HepG2 (cell line): Measurements from ENCODE around the gene PLOD3. TPM values are rescaled to one million over a fixed set of nuclear protein-coding genes. Genes with fewer than 3 reads are reported as not detected.
"Not testable (repeated sequence)": the region's sequence is repeated elsewhere in the genome, so short reads cannot be mapped to it uniquely, and the experiment has no call there.

Experiments used
- ATAC-seq: fragments of 200-7000 bp; cut with Tn5 transposase; 3 replicates; pipeline ENCODE4 v1.9.1; 2020; ENCODE audit warnings: mild to moderate bottlenecking, moderate library complexity
- BruUV-seq: library from RNA; stranded (reverse); fragments of 400-500 nt; replicated peaks from 2 replicates; lab custom pipeline; 2021; lab: Mats Ljungman, UMichigan
- CTCF ChIA-PET: fragments of 300-600 bp; formaldehyde crosslinking; extraction: SDS; loops from one replicate; lab custom pipeline; 2021; ENCODE audit warnings: low total read pairs, inconsistent platforms, low intra/inter-chr PET ratio; lab: Yijun Ruan, JAX
- POLR2A ChIA-PET: fragments of 350-600 bp; sonication (Branson Sonifier 250); formaldehyde crosslinking; loops from one replicate; lab custom pipeline; 2020; ENCODE audit warnings: antibody characterized with exemption, inconsistent platforms; lab: Yijun Ruan, JAX
- DNase-seq: peaks from one replicate; pipeline ENCODE4 v3.0.0-alpha.2; 2015; ENCODE audit warnings: low spot score
- FAIRE-seq: peaks from 3 replicates; lab custom pipeline; 2011; peaks lifted over from hg19 to GRCh38; lab: Jason Lieb, UNC
- H2AFZ ChIP-seq: one replicate; pipeline ENCODE4 v1.6.1; 2011; ENCODE audit warnings: low read length, inconsistent platforms
- H3K27ac ChIP-seq: fragments of 300-600 bp; 3 replicates; pipeline ENCODE4 v1.8.0; 2011; ENCODE audit warnings: mixed run types, mild to moderate bottlenecking, mixed read lengths, low read length, inconsistent platforms; ENCODE audit not compliant: insufficient read depth; ENCODE audit errors: extremely low read length
- H3K27me3 ChIP-seq, 2 experiments: fragments of 200-600 bp in 1 of 2; 2 replicates in 1 of 2; 3 replicates in 1 of 2; pipeline versions ENCODE4 v1.6.0 to v1.8.0; 2011; ENCODE audit warnings: low read length in 2 of 2, mild to moderate bottlenecking in 2 of 2, moderate library complexity in 2 of 2, inconsistent platforms in 1 of 2; ENCODE audit not compliant: insufficient read depth in 2 of 2, control insufficient read depth in 1 of 2
- H3K36me3 ChIP-seq, 2 experiments: fragments of 200-600 bp in 1 of 2; replicated peaks in 1 of 2; 2 replicates in 1 of 2; 3 replicates in 1 of 2; pipeline versions ENCODE4 v1.5.1 to v1.8.0; 2011; ENCODE audit warnings: low read length in 2 of 2, inconsistent platforms in 1 of 2; ENCODE audit not compliant: insufficient read depth in 2 of 2, control insufficient read depth in 1 of 2
- H3K4me1 ChIP-seq: 2 replicates; pipeline ENCODE4 v1.5.1; 2012; ENCODE audit warnings: low read length, inconsistent platforms; ENCODE audit not compliant: insufficient read depth
- H3K4me2 ChIP-seq: 2 replicates; pipeline ENCODE4 v1.6.0; 2011; ENCODE audit warnings: low read depth, low read length, inconsistent platforms
- H3K4me3 ChIP-seq, 3 experiments: fragments of 200-600 bp in 1 of 3; sonication (generic), shearing (Covaris generic) in 1 of 3; replicated peaks in 1 of 3; 2 replicates each; pipeline ENCODE4 v1.5.1; 2011 to 2016; ENCODE audit warnings: low read length in 3 of 3, inconsistent platforms in 2 of 3, low read depth in 2 of 3, mild to moderate bottlenecking in 2 of 3, control low read depth in 1 of 3, mixed read lengths in 1 of 3; ENCODE audit not compliant: insufficient read depth in 1 of 3
- H3K79me2 ChIP-seq: one replicate; pipeline ENCODE4 v1.6.1; 2011; ENCODE audit warnings: low read length, inconsistent platforms; ENCODE audit not compliant: insufficient read depth
- H3K9ac ChIP-seq: 2 replicates; pipeline ENCODE4 v1.6.0; 2011; ENCODE audit warnings: mild to moderate bottlenecking, low read depth, low read length, inconsistent platforms; ENCODE audit not compliant: insufficient read depth
- H3K9me3 ChIP-seq: 2 replicates; pipeline ENCODE4 v1.5.1; 2012; ENCODE audit warnings: mild to moderate bottlenecking, low read length
- H4K20me1 ChIP-seq: 2 replicates; pipeline ENCODE4 v1.6.0; 2011; ENCODE audit warnings: inconsistent platforms, mild to moderate bottlenecking, low read length, moderate library complexity; ENCODE audit not compliant: insufficient read depth
- HNRNPK ChIP-seq: fragments of 200-400 bp; formaldehyde crosslinking; IDR thresholded peaks from 2 replicates; pipeline ENCODE4 v1.6.1; 2018; ENCODE audit warnings: low read length, low read depth, moderate library complexity, mild to moderate bottlenecking; ENCODE audit not compliant: poor library complexity, severe bottlenecking
- NFRKB ChIP-seq: fragments of 450-650 bp; IDR thresholded peaks from 2 replicates; pipeline ENCODE4 v1.6.1; 2017
- ZNF441 ChIP-seq: sonication (generic); formaldehyde crosslinking; IDR thresholded peaks from 2 replicates; pipeline ENCODE4 v1.7.0; 2021; ENCODE audit warnings: missing genetic modification reagents, borderline replicate concordance
- ZNF720 ChIP-seq: sonication (generic); formaldehyde crosslinking; IDR thresholded peaks from 2 replicates; pipeline ENCODE4 v1.4.0; 2020; ENCODE audit warnings: missing genetic modification reagents
- ZNF770 ChIP-seq: sonication (generic); formaldehyde crosslinking; IDR thresholded peaks from 2 replicates; pipeline ENCODE4 v1.5.0; 2020; ENCODE audit warnings: mild to moderate bottlenecking, missing genetic modification reagents
- WGBS: methylation state at CpG from one replicate; pipeline ENCODE4 v1.1.6; 2017; ENCODE audit warnings: low lambda C conversion rate; 5-methylcytosine and 5-hydroxymethylcytosine counted together
- in situ Hi-C: cut with HindIII; loops from 2 replicates; pipeline ENCODE4 v1.10.0; 2017; ENCODE audit warnings: low pct_unique_long_range_greater_than_20kb; ENCODE audit not compliant: extremely low pct_ligation_motif_present
- intact Hi-C: fragments of 100-400 bp; cut with micrococcal nuclease; formaldehyde crosslinking; loops from one replicate; pipeline ENCODE4 v1.10.0; 2022; ENCODE audit not compliant: unreplicated experiment
- polyA plus RNA-seq, 8 experiments: library from polyadenylated mRNA; depleted of rRNA in 3 of 8; stranded (reverse) in 7 of 8; unstranded in 1 of 8; fragments of >200 nt; fragmentation: Illumina TruSeq in 4 of 8; extraction: Trizol in 4 of 8; gene quantifications; 2 replicates each; pipeline versions ENCODE4 v1.2.1 to v1.2.3, GENCODE V29; 2011 to 2016; ENCODE audit warnings: low read depth in 4 of 8, missing spikeins in 1 of 8, mixed read lengths in 1 of 8; ENCODE audit not compliant: insufficient read depth in 1 of 8
- total RNA-seq, 5 experiments: library from RNA; depleted of rRNA; stranded (reverse); fragments of >200 nt; fragmentation: Illumina TruSeq; extraction: Trizol; gene quantifications; 2 replicates each; pipeline ENCODE4 v1.2.3, GENCODE V29; 2016; ENCODE audit warnings: low read depth in 1 of 5
- TF ChIP-seq, protein P1 (sequence below): fragments of 450-650 bp; IDR thresholded peaks from 2 replicates; pipeline ENCODE4 v1.6.1; 2016
- TF ChIP-seq, protein P2 (sequence below): sonication (generic); formaldehyde crosslinking; IDR thresholded peaks from 2 replicates; pipeline ENCODE4 v1.8.1; 2023; ENCODE audit warnings: missing genetic modification reagents, mild to moderate bottlenecking, borderline replicate concordance

Gene PLOD3
- total and polyA plus RNA-seq, 2 of the 13 experiments (the other 11 are each of a cell fraction or from before 2014, with no cell fraction given), result 65.8 to 67.4 TPM

DNA sequence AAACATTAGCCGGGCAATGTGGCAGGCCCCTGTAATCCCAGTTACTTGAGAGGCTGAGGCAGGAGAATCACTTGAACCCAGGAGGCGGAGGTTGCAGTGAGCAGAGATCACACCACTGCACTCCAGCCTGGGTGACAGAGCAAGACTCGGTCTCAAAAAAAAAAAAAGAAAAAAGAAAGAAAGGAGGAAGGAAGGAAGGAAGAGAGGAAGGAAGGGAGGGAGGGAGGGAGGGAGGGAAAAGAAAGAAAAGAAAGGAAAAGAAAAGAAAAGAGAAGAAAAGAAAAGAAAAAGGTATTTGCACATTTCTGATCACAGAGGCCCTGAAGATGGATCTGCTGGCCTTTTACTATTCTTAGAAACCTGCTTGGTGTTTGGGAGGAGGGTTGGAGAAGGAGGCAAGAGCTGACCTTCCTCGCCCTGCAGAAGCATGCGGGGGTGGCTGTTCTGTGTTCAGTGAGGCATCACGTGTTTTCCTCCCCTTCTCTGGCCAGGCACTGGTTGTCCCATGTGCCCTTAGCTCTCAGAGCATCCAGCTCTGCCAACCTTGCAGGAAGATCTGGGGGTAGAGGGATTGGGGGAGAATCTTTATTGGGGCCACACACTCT lies 46.8 kb upstream of the PLOD3 start:
- H4K20me1 ChIP-seq, H3K9ac ChIP-seq, H3K27me3 ChIP-seq, H3K4me3 ChIP-seq, intact Hi-C loops, H2AFZ ChIP-seq, DNase-seq, H3K27ac ChIP-seq, CTCF ChIA-PET, H3K4me2 ChIP-seq, FAIRE-seq, H3K9me3 ChIP-seq, H3K79me2 ChIP-seq, H3K4me1 ChIP-seq, BruUV-seq, POLR2A ChIA-PET, H3K36me3 ChIP-seq, in situ Hi-C loops, ATAC-seq: not testable (repeated sequence)
- WGBS, result 14% methylated on average over 4 of the region's 6 CpGs
- TF ChIP-seq, protein P1, sequence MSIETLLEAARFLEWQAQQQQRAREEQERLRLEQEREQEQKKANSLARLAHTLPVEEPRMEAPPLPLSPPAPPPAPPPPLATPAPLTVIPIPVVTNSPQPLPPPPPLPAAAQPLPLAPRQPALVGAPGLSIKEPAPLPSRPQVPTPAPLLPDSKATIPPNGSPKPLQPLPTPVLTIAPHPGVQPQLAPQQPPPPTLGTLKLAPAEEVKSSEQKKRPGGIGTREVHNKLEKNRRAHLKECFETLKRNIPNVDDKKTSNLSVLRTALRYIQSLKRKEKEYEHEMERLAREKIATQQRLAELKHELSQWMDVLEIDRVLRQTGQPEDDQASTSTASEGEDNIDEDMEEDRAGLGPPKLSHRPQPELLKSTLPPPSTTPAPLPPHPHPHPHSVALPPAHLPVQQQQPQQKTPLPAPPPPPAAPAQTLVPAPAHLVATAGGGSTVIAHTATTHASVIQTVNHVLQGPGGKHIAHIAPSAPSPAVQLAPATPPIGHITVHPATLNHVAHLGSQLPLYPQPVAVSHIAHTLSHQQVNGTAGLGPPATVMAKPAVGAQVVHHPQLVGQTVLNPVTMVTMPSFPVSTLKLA, result peak; percentile 95
- peak; percentile 14 for TF ChIP-seq HNRNPK

DNA sequence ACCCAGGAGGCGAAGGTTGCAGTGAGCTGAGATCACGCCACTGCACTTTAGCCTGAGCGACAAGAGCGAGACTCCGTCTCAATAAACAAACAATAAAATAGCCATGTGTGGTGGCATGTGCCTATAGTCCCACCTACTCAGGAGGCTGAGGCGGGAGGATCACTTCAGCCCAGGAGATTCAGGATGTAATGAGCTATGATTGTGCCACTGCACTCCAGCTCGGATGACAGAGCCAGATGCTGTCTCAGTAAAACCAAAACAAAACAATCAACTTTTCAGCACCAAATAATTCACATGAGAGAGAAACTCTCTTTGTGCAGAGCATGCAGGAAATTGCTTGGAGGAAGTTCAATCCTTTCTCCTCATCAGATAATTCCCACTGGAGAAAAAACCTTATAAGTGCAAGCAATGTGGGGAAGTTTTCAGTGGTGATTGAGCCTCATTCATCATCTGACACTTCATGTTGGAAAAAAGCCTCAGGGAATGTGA lies 40.9 kb upstream of the PLOD3 start:
- DNase-seq, result no peak
- no peak overlapping the region for H3K4me3 ChIP-seq
- intact Hi-C loops (no loop called here), in situ Hi-C loops (no loop called here)
- no peak overlapping the region for H3K27ac ChIP-seq
- ChIA-PET POLR2A (no interaction called here), CTCF (no interaction called here)
- H3K36me3 ChIP-seq, result no peaks in the 10 kb centered on the region
- H3K79me2 ChIP-seq, result no peaks in the 10 kb centered on the region
- TF ChIP-seq NFRKB (no peak), ZNF720 (CRISPR knock-in tag) (no peak), ZNF441 (peak; percentile 90), ZNF770 (CRISPR knock-in tag) (peak; percentile 54)
- TF ChIP-seq, protein P2, sequence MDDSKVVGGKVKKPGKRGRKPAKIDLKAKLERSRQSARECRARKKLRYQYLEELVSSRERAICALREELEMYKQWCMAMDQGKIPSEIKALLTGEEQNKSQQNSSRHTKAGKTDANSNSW (CRISPR knock-in tag), result no peak
- peaks cover 13% of the 10 kb centered on the region for H3K4me1 ChIP-seq
- H3K9ac ChIP-seq, result no peak overlapping the region
- H3K9me3 ChIP-seq, result no peaks in the 10 kb centered on the region
- H2AFZ ChIP-seq, result no peak overlapping the region
- no peak overlapping the region for H3K4me2 ChIP-seq
- no peaks in the 10 kb centered on the region for H4K20me1 ChIP-seq
- BruUV-seq, result no TSS peak
- no peak for ATAC-seq
- peaks cover 0 to 4% of the 10 kb centered on the region in 2 experiments; a peak in 2 of 5 replicates for H3K27me3 ChIP-seq
- no peak for FAIRE-seq
- 10% methylated on average over 7 of the region's 7 CpGs for WGBS
